Measurements from ENCODE around the gene TOX2.

Gene TOX2

DNA sequence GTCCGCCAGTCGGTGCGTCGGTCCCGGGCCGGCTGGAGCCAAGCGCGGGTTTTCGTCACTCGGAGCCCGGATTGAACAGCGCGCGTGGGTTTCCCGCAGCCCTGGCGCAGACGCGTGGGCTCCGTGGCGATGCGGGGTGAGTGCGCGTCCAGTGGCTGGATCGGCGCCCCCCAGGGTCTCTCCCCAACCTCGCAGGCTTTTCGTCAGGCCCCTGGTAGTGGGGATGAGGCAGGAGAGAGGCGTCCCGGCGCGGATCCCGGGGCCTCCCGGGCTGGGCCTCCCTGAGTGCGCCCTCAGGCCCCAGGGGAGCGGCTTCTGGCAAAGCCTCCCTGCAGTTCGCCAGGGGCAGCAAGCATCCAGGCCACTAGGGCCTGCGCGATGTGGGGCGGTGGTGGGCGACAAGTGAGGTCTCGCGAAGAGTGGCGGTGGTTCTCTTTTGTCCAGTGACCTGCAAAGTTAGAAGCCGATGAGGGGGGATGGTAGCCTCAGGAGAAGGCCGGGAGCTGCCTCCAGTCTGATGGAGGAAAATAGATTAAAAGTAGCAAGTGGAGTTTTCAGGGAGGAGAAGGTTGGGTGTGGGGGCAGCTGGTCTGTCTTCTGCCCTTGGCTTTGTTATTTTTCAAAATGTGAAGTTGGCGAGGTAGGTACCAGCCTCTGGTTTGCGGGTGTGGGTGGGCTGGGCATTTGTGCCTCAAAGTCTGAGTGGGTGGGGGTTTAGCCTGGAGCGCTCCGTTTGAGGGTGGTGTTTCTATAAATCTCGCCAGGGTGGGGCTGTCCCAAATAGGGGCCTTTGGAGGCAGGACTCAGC lies 1.6 kb downstream of the TOX2 start:
- no peak for DNase-seq

GRCh38 chr20:43916881-43917371 lies 2.3 kb downstream of the TOX2 start:
- no peak for DNase-seq

DNA sequence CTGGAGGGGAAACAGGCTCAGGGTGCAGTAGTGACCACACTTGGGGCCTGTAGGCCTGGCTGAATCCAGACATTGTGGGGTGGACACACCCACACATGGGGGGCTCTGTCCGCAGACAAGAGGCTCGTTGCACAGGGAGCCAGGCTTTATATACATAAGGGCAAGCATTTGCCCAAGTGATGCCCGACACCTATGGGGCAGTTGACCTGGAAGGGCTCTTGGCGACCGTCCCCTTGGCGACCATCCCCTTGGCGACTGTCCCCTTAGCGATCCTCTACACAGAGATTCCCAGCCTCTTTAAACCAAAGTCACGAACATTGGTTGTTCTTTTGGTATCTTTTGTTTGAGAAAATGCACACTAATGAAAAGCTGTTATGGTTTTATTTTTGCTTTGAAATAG lies 2.7 kb downstream of the TOX2 start:
- DNase-seq, result no peak

- DNase-seq, result no peak
These were observed 5.2 kb downstream of the TOX2 start for GRCh38 chr20:43919686-43920403.

GRCh38 chr20:43920797-43921196 lies 6.1 kb downstream of the TOX2 start:
- DNase-seq, result no peak

DNA sequence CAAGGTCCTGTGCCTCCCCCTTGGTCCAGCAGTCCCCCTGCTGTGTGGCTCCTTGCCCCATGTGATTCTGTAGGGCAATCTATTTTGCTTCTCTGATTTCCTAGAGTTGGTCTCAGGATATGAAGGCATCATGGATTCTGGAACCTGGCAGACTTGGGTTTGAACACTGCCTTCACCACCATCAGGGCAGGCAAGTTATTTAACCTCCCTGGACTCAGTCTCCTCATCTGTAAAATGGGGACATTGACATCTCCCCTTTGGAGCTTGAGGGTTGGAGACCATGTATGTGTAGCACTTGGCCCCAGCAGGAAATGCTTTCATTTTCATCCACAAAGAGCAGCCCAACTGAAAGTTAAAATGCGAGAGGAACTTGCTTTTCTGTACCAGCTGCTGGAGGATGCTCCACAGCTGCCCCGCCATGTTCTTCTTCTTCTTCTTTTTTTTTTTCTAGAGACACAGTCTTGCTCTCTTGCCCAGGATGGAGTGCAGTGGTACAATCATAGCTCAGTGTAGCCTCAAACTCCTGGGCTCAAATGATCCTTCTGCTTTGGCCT lies 6.7 kb downstream of the TOX2 start:
- no peak for DNase-seq

DNA sequence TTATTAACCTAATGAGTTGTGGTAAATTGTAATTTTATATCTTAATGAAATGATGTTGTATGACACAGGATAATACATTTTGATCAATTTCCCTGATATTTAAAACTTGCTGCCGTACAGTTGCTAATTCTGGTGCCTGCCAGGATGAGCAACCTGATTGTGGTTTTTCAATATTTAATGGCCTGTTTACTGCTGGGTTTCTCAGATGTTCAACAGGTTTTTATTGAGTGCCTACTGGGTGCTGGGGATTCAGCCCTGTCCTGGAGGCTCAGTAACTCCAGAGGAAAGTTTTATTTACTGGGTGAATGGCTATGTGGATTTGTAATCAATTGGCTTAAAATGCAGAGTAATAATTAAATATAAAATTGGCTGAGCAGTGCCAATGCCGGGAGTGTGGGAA lies 8.0 kb downstream of the TOX2 start:
- DNase-seq, result no peak

GRCh38 chr20:43923322-43923721 lies 8.7 kb downstream of the TOX2 start:
- DNase-seq, result no peak

- DNase-seq, result no peak
These were observed 9.3 kb downstream of the TOX2 start for GRCh38 chr20:43923917-43924316.

- DNase-seq, result no peak
These were observed 10.6 kb downstream of the TOX2 start for GRCh38 chr20:43925215-43925614.

GRCh38 chr20:43925801-43926200 lies 11.1 kb downstream of the TOX2 start:
- DNase-seq, result no peak

DNA sequence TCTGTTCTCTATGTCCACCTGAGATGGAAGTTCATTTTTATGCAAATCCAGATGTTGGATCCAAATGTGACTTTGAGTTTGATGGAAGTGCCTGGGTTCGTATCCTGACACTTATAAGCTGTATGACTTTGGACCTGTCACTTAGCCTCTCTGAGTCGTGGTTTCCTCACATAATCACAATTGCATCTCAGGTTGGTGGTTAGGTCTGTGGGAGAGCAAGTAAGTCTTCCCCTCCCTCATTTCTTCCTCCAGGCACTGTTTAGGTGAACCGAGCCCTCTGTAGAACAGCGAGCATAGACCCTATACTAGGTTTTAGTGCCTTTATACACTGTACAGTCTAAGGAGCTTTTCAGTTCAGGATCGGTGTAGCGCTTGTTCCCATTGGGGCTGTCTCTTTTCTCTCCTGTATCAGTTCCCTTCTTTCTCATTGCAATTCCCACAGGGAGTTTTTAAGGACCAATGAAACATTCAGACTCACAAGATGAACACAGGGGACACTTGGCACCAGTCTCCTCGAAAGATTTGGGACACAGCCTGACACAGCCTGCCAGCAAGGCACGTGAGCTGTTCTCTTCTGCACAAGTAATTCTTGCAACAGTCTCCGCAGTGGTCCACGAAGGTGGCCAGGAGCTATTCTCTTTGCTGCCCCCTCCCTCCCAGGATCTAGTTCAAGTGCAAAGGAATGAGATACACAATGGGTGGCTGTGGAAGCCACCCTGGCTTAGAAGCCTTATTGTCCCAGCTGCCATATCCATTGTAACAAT lies 11.8 kb downstream of the TOX2 start:
- no peak for DNase-seq

- DNase-seq, result no peak
These were observed 17.3 kb downstream of the TOX2 start for GRCh38 chr20:43931976-43932375.

- no peak for DNase-seq
These were observed 20.2 kb downstream of the TOX2 start for GRCh38 chr20:43934833-43935232.

DNA sequence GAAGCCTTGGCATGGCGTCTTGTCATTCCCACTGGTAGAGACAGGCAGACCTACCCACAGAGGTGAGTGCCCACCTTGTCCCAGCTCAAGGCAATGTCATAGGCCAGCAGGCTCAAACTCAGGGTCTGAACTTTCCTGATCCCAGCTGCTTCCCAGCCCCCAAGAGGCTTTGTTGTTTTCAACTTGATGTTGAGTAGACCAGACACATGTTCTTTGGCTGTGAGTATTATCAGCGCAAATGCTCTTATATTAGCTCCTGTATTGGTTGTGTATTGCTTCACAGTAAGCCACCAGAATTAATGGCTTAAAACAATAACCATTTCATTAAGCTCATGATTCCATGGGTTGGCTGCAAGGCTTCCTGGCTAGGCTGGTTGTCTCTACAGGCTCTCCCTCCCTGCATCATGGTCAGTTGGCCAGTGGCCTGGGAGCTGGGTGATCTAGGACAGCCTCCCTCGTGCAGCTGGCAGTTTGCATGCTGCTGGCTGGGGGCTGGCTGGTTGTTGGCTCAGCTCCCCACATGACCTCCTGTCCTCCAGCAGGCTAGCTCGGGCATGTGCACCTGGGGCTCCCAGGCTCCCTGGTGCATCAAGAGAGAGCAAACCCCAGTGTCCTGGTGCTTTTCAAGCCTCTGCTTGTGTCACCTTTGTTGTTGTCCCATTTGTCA lies 21.6 kb downstream of the TOX2 start:
- no peak for DNase-seq

DNA sequence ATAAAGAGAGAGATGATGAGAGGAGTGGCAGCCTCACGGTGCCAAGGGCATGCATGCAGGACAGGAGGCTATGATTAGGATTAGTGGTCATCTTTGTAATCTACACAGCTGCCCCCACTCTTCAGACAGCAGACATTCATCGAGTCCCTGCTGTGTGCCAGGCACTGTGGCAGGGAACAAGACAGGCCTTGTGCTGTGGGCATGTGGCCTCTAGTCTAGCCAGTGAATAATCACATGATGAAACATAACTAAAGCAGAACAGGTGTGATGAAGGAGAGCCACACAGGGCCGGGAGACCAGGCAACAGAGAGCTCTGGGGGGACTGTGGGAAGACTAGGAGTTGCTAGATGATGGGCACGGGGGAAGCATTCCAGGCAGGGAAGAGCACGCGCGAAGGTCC lies 22.2 kb downstream of the TOX2 start:
- DNase-seq, result no peak

- DNase-seq, result no peak
These were observed 22.9 kb downstream of the TOX2 start for GRCh38 chr20:43937591-43937990.

GRCh38 chr20:43938017-43938655 lies 23.5 kb downstream of the TOX2 start:
- no peak for DNase-seq

DNA sequence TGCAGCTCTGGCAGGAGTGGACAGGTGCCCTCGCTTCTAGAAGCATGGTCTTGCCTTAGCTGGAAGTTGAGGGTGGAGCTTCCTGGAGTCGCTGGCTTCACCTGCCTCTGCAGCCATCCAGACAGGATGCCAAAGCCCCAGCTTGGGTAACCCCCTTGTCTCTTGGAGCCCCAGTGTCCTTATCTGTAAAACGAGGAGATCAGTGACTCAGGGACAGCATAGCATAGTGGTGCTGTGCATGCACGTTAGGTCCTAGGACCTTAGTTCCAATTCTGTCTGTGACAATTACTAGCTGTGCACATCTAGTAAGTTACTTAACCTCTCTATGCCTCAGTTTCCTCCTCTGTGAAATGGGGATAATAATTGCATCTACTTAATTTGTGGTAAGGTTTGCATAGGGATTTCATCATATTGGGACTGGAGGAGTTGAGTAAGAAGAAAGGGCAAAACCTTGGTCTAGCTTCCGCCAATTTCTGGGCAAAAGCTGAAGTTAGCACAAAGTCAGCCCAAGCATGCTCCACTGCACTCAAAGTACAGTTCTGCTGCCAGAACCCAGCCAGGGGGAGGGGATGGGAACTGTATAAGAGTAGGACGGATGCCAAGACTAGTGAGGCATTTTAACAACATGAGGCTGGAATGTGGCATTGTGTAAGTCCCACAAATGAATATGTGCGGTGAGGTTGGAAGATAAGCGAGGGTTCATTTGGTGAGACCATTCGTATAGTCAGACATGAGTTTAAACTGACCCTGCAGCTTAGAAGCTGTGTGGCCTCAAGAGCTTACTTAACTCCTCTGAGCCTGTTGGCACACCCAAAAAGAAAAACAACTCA lies 24.5 kb downstream of the TOX2 start:
- no peak for DNase-seq

DNA sequence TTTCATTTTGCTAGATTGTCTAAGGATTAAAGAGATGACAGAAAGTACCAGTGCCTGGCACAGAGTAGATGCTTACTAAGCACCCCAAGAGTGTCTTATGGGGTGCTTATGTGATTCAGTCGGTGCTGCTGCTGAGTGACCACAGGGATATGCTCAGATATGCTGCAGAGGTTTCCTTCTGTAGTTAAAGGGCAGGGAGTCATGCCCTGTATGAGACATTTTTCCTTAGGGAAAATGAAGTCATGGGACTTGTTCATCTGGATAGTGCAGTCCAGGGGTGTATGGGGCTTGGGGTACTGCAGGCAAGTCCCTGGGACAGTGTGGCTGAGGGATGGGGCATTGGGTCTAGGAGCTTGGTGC lies 25.1 kb downstream of the TOX2 start:
- DNase-seq, result no peak

DNA sequence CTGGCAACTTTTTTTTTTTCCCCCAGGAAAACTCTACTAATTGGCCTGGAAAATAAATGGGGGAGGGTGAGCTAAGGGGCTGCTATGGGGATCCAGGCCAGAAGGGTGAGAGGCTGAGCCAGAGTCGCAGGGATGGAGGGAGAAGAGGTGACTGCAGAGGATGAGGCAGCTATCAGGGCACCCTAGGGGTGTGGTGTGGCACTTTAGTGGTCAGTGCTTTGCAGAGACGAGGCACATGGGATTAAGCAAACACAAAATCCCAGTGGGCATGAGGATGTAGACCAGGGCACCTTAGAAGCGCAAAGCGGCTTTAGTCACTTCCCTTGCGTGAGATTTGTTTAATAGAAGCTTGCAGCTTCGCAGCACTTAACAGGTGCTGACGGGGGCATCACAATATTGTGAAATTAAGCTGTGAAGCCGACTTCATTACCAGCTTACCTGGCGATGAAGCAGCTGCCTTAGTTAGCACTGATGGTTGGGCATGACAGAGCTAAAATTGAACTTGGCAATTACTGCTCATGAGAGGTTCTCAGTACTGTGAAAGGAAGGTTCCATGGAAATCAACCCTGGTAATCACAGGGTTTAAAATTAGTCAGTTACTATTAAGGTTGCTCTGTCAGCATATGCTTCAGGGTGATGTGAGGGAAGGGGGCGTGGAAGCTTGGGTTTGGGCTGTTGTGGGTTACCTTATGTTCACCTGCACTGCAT lies 26.0 kb downstream of the TOX2 start:
- no peak for DNase-seq

Measured in cerebellar nuclear complex (tissue), 1 donor.